ENCODE results near the gene NPAS1.

Gene NPAS1

GRCh38 chr19:47067215-47067847 lies 47.7 kb downstream of the NPAS1 start:
- TF ChIP-seq CTCF (conservative IDR thresholded peaks at IDR 0.05; ENCODE audit: low read depth, low read length): no peak
- Histone ChIP-seq H3K4me2 (no peak overlapping the region), H4K20me1 (ENCODE audit: insufficient read depth) (no peaks in the 10 kb centered on the region), H2AFZ (ENCODE audit: low read depth) (no peak overlapping the region), H3K27ac (no peak overlapping the region), H3K4me3 (IDR thresholded peaks at IDR 0.05; ENCODE audit: insufficient read depth, low read depth, low read length) (no peak overlapping the region), H3K36me3 (ENCODE audit: insufficient read depth) (peaks cover 9% of the 10 kb centered on the region; the same call in 1 of the 2 replicates), H3K9ac (no peak overlapping the region), H3K4me1 (ENCODE audit: low read depth, poor library complexity, severe bottlenecking) (no peaks in the 10 kb centered on the region), H3K79me2 (ENCODE audit: insufficient read depth, low read depth) (no peaks in the 10 kb centered on the region), H3K27me3 (ENCODE audit: insufficient read depth, low read depth) (no peaks in the 10 kb centered on the region)

- Histone ChIP-seq H2AFZ (ENCODE audit: low read depth) (no peak overlapping the region), H3K4me3 (IDR thresholded peaks at IDR 0.05; ENCODE audit: insufficient read depth, low read depth, low read length) (no peak overlapping the region), H3K79me2 (ENCODE audit: insufficient read depth, low read depth) (no peaks in the 10 kb centered on the region), H3K9ac (no peak overlapping the region), H3K4me1 (ENCODE audit: low read depth, poor library complexity, severe bottlenecking) (no peaks in the 10 kb centered on the region), H3K36me3 (ENCODE audit: insufficient read depth) (peaks cover 9% of the 10 kb centered on the region; the same call in 1 of the 2 replicates), H3K27ac (no peak overlapping the region), H4K20me1 (ENCODE audit: insufficient read depth) (no peaks in the 10 kb centered on the region), H3K27me3 (ENCODE audit: insufficient read depth, low read depth) (no peaks in the 10 kb centered on the region), H3K4me2 (no peak overlapping the region)
- TF ChIP-seq CTCF (conservative IDR thresholded peaks at IDR 0.05; ENCODE audit: low read depth, low read length): no peak
Observed at GRCh38 chr19:47068246-47068645, 48.6 kb downstream of the NPAS1 start.

- no peak overlapping the region for H2AFZ ChIP-seq (ENCODE audit: low read depth)
- no peak overlapping the region for H3K4me2 ChIP-seq
- peaks cover 9% of the 10 kb centered on the region; the same call in 1 of the 2 replicates for H3K36me3 ChIP-seq (ENCODE audit: insufficient read depth)
- no peak overlapping the region for H3K4me3 ChIP-seq (IDR thresholded peaks at IDR 0.05; ENCODE audit: insufficient read depth, low read depth, low read length)
- no peaks in the 10 kb centered on the region for H3K79me2 ChIP-seq (ENCODE audit: insufficient read depth, low read depth)
- no peak for TF ChIP-seq CTCF (conservative IDR thresholded peaks at IDR 0.05; ENCODE audit: low read depth, low read length)
- H3K27me3 ChIP-seq (ENCODE audit: insufficient read depth, low read depth): no peaks in the 10 kb centered on the region
- no peaks in the 10 kb centered on the region for H4K20me1 ChIP-seq (ENCODE audit: insufficient read depth)
- no peaks in the 10 kb centered on the region for H3K4me1 ChIP-seq (ENCODE audit: low read depth, poor library complexity, severe bottlenecking)
- no peak overlapping the region for H3K9ac ChIP-seq
- no peak overlapping the region for H3K27ac ChIP-seq
Observed at GRCh38 chr19:47068876-47069406, 49.3 kb downstream of the NPAS1 start.

GRCh38 chr19:47069795-47070194 lies 50.2 kb downstream of the NPAS1 start:
- Histone ChIP-seq H3K79me2 (ENCODE audit: insufficient read depth, low read depth) (no peaks in the 10 kb centered on the region), H3K9ac (no peak overlapping the region), H3K4me2 (no peak overlapping the region), H3K27me3 (ENCODE audit: insufficient read depth, low read depth) (no peaks in the 10 kb centered on the region), H4K20me1 (ENCODE audit: insufficient read depth) (no peaks in the 10 kb centered on the region), H3K27ac (no peak overlapping the region), H3K4me3 (IDR thresholded peaks at IDR 0.05; ENCODE audit: insufficient read depth, low read depth, low read length) (no peak overlapping the region), H3K36me3 (ENCODE audit: insufficient read depth) (peaks cover 9% of the 10 kb centered on the region; the same call in 1 of the 2 replicates), H2AFZ (ENCODE audit: low read depth) (no peak overlapping the region), H3K4me1 (ENCODE audit: low read depth, poor library complexity, severe bottlenecking) (no peaks in the 10 kb centered on the region)
- TF ChIP-seq CTCF (conservative IDR thresholded peaks at IDR 0.05; ENCODE audit: low read depth, low read length): no peak

Measured in KMS-11 (cell line).